Naive thymus-derived CD4-positive, alpha-beta T cell (primary cell): ENCODE data around the gene PLA2G2E. TPM values are rescaled to one million over a fixed set of nuclear protein-coding genes. Genes with fewer than 3 reads are reported as not detected.

Experiments used
- ATAC-seq: fragments of 150-1000 bp; cut with Tn5 transposase; 2 replicates; pipeline ENCODE4 v1.10.0; 2021; ENCODE audit warnings: mild to moderate bottlenecking, moderate library complexity
- CTCF ChIA-PET: fragments of 350-600 bp; sonication (Branson Sonifier 250); formaldehyde crosslinking; loops from one replicate; lab custom pipeline; 2021; ENCODE audit warnings: antibody characterized with exemption; lab: Charles Lee
- POLR2A ChIA-PET: fragments of 350-600 bp; sonication (Branson Sonifier 250); formaldehyde crosslinking; loops from one replicate; lab custom pipeline; 2021; ENCODE audit warnings: antibody characterized with exemption, inconsistent platforms; lab: Charles Lee
- DNase-seq, 9 donors: peaks; one replicate each; pipeline versions ENCODE4 v3.0.0 to v3.0.0-alpha.2; 2020 to 2022; ENCODE audit warnings: mixed read lengths in 1 of 9
- H3K27ac ChIP-seq: one replicate; pipeline ENCODE4 v1.7.0; 2013; ENCODE audit warnings: mild to moderate bottlenecking, low read depth, low read length, moderate library complexity
- H3K27me3 ChIP-seq, 2 donors: one replicate each; pipeline ENCODE4 v1.7.0; 2013; ENCODE audit warnings: low read length in 2 of 2, mild to moderate bottlenecking in 2 of 2, moderate library complexity in 2 of 2; ENCODE audit not compliant: control insufficient read depth in 2 of 2, insufficient read depth in 2 of 2
- H3K36me3 ChIP-seq, 3 experiments: 1 replicate in 2 of 3; 2 replicates in 1 of 3; pipeline ENCODE4 v1.7.0; 2013; ENCODE audit warnings: low read length in 3 of 3, mild to moderate bottlenecking in 3 of 3, moderate library complexity in 1 of 3; ENCODE audit not compliant: insufficient read depth in 3 of 3, control insufficient read depth in 2 of 3
- H3K4me1 ChIP-seq, 2 donors: one replicate each; pipeline ENCODE4 v1.7.0; 2013; ENCODE audit warnings: low read length in 2 of 2, mild to moderate bottlenecking in 2 of 2, moderate library complexity in 1 of 2; ENCODE audit not compliant: control insufficient read depth in 2 of 2, insufficient read depth in 2 of 2
- H3K4me3 ChIP-seq: 2 replicates; pipeline ENCODE4 v1.7.0; 2013; ENCODE audit warnings: mild to moderate bottlenecking, low read length
- H3K9me3 ChIP-seq, 3 experiments: 1 replicate in 2 of 3; 2 replicates in 1 of 3; pipeline ENCODE4 v1.7.0; 2013; ENCODE audit warnings: low read length in 3 of 3; ENCODE audit not compliant: control insufficient read depth in 2 of 3
- H3K27ac Mint-ChIP-seq, 9 donors: one replicate each; pipeline ENCODE4 v1.8.0; 2020 to 2022; ENCODE audit warnings: mixed read lengths in 9 of 9, mild to moderate bottlenecking in 8 of 9, moderate library complexity in 5 of 9, inconsistent platforms in 2 of 9
- H3K27me3 Mint-ChIP-seq, 5 donors: one replicate each; pipeline ENCODE4 v1.8.0; 2021 to 2022; ENCODE audit warnings: mixed read lengths in 5 of 5, mild to moderate bottlenecking in 1 of 5
- H3K36me3 Mint-ChIP-seq, 5 donors: one replicate each; pipeline ENCODE4 v1.8.0; 2020 to 2022; ENCODE audit warnings: mixed read lengths in 5 of 5, mild to moderate bottlenecking in 3 of 5, inconsistent platforms in 1 of 5
- H3K4me1 Mint-ChIP-seq, 7 donors: one replicate each; pipeline ENCODE4 v1.8.0; 2020 to 2022; ENCODE audit warnings: mixed read lengths in 7 of 7, mild to moderate bottlenecking in 3 of 7, inconsistent platforms in 1 of 7
- H3K4me3 Mint-ChIP-seq, 10 donors: one replicate each; pipeline ENCODE4 v1.8.0; 2020 to 2022; ENCODE audit warnings: mild to moderate bottlenecking in 10 of 10, mixed read lengths in 10 of 10, moderate library complexity in 6 of 10, inconsistent platforms in 2 of 10
- H3K9me3 Mint-ChIP-seq, 11 donors: one replicate each; pipeline ENCODE4 v1.8.0; 2020 to 2022; ENCODE audit warnings: mixed read lengths in 11 of 11, mild to moderate bottlenecking in 4 of 11, inconsistent platforms in 1 of 11, moderate library complexity in 1 of 11
- intact Hi-C, 2 donors: fragments of 100-400 bp; cut with micrococcal nuclease; formaldehyde crosslinking; loops; one replicate each; pipeline ENCODE4 v1.15.1; 2023
- polyA plus RNA-seq, 2 donors: library from polyadenylated mRNA; unstranded; fragments of 300-500 nt; fragmentation: Illumina TruSeq; gene quantifications; one replicate each; pipeline ENCODE4 v1.2.3, GENCODE V29; 2021
- total RNA-seq, 6 experiments: library from RNA in 5 of 6; stranded (reverse) in 5 of 6; gene quantifications; 1 replicate in 5 of 6; 2 replicates in 1 of 6; pipeline ENCODE4 v1.2.3 and lab custom pipeline; 2021 to 2026

Gene PLA2G2E
- total and polyA plus RNA-seq, 7 experiments from 2014 or later: not detected

- Histone ChIP-seq H3K36me3 (no peaks in the 10 kb centered on the region), H3K9me3 (peaks cover 0 to 4% (median 0%) of the 10 kb centered on the region in 3 experiments), H3K4me1 (no peaks in the 10 kb centered on the region), H3K4me3 (no peak overlapping the region), H3K27me3 (no peaks in the 10 kb centered on the region), H3K27ac (no peak overlapping the region)
- ChIA-PET POLR2A (no interaction called here), CTCF (no interaction called here)
- Mint-ChIP-seq H3K4me1 (peaks cover 0 to 2% (median 0%) of the 10 kb centered on the region in 7 donors), H3K27me3 (peaks cover 23 to 37% (median 34%) of the 10 kb centered on the region in 5 donors), H3K27ac (no peak overlapping the region), H3K9me3 (peaks cover 0 to 20% (median 4%) of the 10 kb centered on the region in 11 donors), H3K4me3 (no peak overlapping the region), H3K36me3 (no peaks in the 10 kb centered on the region)
- intact Hi-C loops: no loop called here
- ATAC-seq: no peak
- DNase-seq: no peak
Observed at GRCh38 chr1:19960591-19960990, 37.2 kb upstream of the PLA2G2E start.

GRCh38 chr1:19957779-19958178 is 34.4 kb upstream of the PLA2G2E start:
- Histone ChIP-seq H3K27me3 (no peaks in the 10 kb centered on the region), H3K36me3 (no peaks in the 10 kb centered on the region), H3K9me3 (no peaks in the 10 kb centered on the region), H3K4me1 (no peaks in the 10 kb centered on the region), H3K27ac (no peak overlapping the region), H3K4me3 (no peak overlapping the region)
- peaks cover 0 to 15% (median 4%) of the 10 kb centered on the region in 11 donors for H3K9me3 Mint-ChIP-seq
- H3K36me3 Mint-ChIP-seq: no peaks in the 10 kb centered on the region
- no peak for DNase-seq
- H3K27me3 Mint-ChIP-seq: peaks cover 21 to 45% (median 37%) of the 10 kb centered on the region in 5 donors
- no peak for ATAC-seq
- peaks cover 0 to 2% (median 0%) of the 10 kb centered on the region in 7 donors for H3K4me1 Mint-ChIP-seq
- POLR2A ChIA-PET: no interaction called here
- intact Hi-C loops: no loop called here
- no peak overlapping the region for H3K4me3 Mint-ChIP-seq
- no peak overlapping the region for H3K27ac Mint-ChIP-seq
- CTCF ChIA-PET: no interaction called here

GRCh38 chr1:19955534-19956170 is 32.2 kb upstream of the PLA2G2E start:
- Histone ChIP-seq H3K27me3 (no peaks in the 10 kb centered on the region), H3K4me3 (no peak overlapping the region), H3K27ac (no peak overlapping the region), H3K9me3 (no peaks in the 10 kb centered on the region), H3K36me3 (no peaks in the 10 kb centered on the region), H3K4me1 (no peaks in the 10 kb centered on the region)
- ATAC-seq: no peak
- H3K9me3 Mint-ChIP-seq: peaks cover 0 to 10% (median 4%) of the 10 kb centered on the region in 11 donors
- H3K4me1 Mint-ChIP-seq: no peaks in the 10 kb centered on the region
- H3K27ac Mint-ChIP-seq: no peak overlapping the region
- ChIA-PET CTCF (no interaction called here), POLR2A (no interaction called here)
- intact Hi-C loops: no loop called here
- no peak for DNase-seq
- H3K4me3 Mint-ChIP-seq: no peak overlapping the region
- H3K36me3 Mint-ChIP-seq: no peaks in the 10 kb centered on the region
- H3K27me3 Mint-ChIP-seq: peaks cover 22 to 44% (median 36%) of the 10 kb centered on the region in 5 donors

- intact Hi-C loops: no loop called here
- ATAC-seq (no peak), DNase-seq (no peak)
- no peaks in the 10 kb centered on the region for H3K4me1 ChIP-seq
- H3K36me3 ChIP-seq: no peaks in the 10 kb centered on the region
- no peaks in the 10 kb centered on the region for H3K36me3 Mint-ChIP-seq
- H3K4me3 ChIP-seq: no peak overlapping the region
- H3K27me3 ChIP-seq: no peaks in the 10 kb centered on the region
- no peak overlapping the region for H3K27ac ChIP-seq
- POLR2A ChIA-PET: no interaction called here
- H3K4me1 Mint-ChIP-seq: no peaks in the 10 kb centered on the region
- H3K4me3 Mint-ChIP-seq: no peak overlapping the region
- H3K27ac Mint-ChIP-seq: no peak overlapping the region
- peaks cover 21 to 51% (median 36%) of the 10 kb centered on the region in 5 donors for H3K27me3 Mint-ChIP-seq
- no peaks in the 10 kb centered on the region for H3K9me3 ChIP-seq
- peaks cover 0 to 10% (median 4%) of the 10 kb centered on the region in 11 donors for H3K9me3 Mint-ChIP-seq
- CTCF ChIA-PET: no interaction called here
Observed at GRCh38 chr1:19954059-19954458, 30.6 kb upstream of the PLA2G2E start.

DNA sequence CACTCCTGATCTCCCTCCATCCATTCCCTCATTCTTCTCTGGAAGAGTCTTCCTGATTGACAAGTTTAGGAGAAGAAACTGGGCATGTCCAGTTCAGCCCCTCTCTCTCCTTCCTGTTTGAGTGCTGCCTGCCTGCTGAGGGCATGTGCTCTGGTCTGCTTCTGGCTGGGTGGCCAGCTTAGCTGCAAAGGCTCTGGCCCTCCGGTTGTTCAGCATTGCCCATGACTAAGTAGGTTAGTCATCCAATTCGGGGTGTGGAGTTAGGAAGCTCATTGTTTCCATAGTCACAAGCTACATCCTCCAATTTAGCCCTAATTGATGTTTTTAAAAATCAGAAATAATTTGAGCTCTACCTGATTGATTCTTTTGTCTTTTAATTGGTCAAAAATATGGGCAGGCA is 25.6 kb upstream of the PLA2G2E start:
- Mint-ChIP-seq H3K4me3 (no peak overlapping the region), H3K27ac (no peak overlapping the region), H3K36me3 (no peaks in the 10 kb centered on the region), H3K27me3 (peaks cover 14 to 33% (median 25%) of the 10 kb centered on the region in 5 donors), H3K4me1 (no peaks in the 10 kb centered on the region), H3K9me3 (peaks cover 0 to 4% (median 0%) of the 10 kb centered on the region in 11 donors)
- H3K27me3 ChIP-seq: no peaks in the 10 kb centered on the region
- ATAC-seq (no peak), DNase-seq (no peak)
- intact Hi-C loops: no loop called here
- H3K9me3 ChIP-seq: no peaks in the 10 kb centered on the region
- no peak overlapping the region for H3K4me3 ChIP-seq
- H3K27ac ChIP-seq: no peak overlapping the region
- CTCF ChIA-PET: no interaction called here
- H3K36me3 ChIP-seq: no peaks in the 10 kb centered on the region
- POLR2A ChIA-PET: no interaction called here
- no peaks in the 10 kb centered on the region for H3K4me1 ChIP-seq

DNA sequence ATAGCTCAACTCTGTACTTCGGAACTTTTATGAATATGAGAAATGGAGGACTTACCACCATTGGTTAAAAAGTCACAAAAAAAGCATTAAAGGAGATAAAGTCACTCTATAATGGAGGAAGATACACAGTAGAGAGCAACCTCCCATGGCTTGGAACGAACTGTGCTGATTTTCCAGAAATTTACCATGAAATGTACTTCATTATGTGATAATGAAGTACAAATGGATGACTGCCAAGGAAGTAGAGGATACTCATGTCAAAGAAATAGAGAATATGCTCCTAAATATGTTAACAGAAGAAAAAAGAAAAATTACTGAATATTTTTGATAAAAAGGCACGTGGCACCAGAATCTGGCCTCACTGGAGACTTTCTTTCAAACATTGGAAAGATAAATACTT is 23.6 kb upstream of the PLA2G2E start:
- Mint-ChIP-seq H3K4me3 (no peak overlapping the region), H3K27ac (no peak overlapping the region), H3K36me3 (no peaks in the 10 kb centered on the region), H3K9me3 (no peaks in the 10 kb centered on the region), H3K27me3 (peaks cover 0 to 21% (median 14%) of the 10 kb centered on the region in 5 donors), H3K4me1 (no peaks in the 10 kb centered on the region)
- no peaks in the 10 kb centered on the region for H3K36me3 ChIP-seq
- DNase-seq (no peak), ATAC-seq (no peak)
- intact Hi-C loops: no loop called here
- CTCF ChIA-PET: no interaction called here
- POLR2A ChIA-PET: no interaction called here
- no peaks in the 10 kb centered on the region for H3K27me3 ChIP-seq
- no peaks in the 10 kb centered on the region for H3K9me3 ChIP-seq
- H3K27ac ChIP-seq: no peak overlapping the region
- no peaks in the 10 kb centered on the region for H3K4me1 ChIP-seq
- H3K4me3 ChIP-seq: no peak overlapping the region

DNA sequence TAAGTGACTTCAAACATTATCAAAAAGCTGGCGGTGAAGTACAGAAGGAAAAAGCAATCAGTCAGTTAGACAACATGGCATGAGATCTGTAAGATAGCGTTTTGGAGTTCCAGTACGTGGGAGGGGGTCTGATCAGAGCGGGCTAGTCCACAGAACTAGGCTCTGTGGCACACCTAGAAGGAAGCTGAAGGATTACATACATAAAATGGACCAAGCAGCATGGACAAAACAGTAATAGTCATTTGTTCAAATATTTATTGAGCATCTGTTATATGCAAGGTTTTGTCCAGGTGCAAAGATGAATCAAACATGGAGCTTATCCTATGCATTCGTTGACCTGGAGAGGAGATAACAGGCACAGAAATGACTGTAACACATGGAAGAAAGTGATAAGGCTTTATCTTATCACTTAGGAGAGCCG is 22.9 kb upstream of the PLA2G2E start:
- no peak for ATAC-seq
- ChIA-PET POLR2A (no interaction called here), CTCF (no interaction called here)

More for the DNA sequence above, 22.9 kb upstream of the PLA2G2E start:
- H3K27me3 Mint-ChIP-seq: peaks cover 0 to 21% (median 12%) of the 10 kb centered on the region in 5 donors
- no peaks in the 10 kb centered on the region for H3K4me1 Mint-ChIP-seq
- H3K27me3 ChIP-seq: no peaks in the 10 kb centered on the region
- H3K4me3 ChIP-seq: no peak overlapping the region
- H3K9me3 Mint-ChIP-seq: no peaks in the 10 kb centered on the region
- H3K27ac Mint-ChIP-seq: no peak overlapping the region
- no peaks in the 10 kb centered on the region for H3K36me3 Mint-ChIP-seq
- H3K27ac ChIP-seq: no peak overlapping the region
- H3K36me3 ChIP-seq: no peaks in the 10 kb centered on the region
- intact Hi-C loops: no loop called here
- no peaks in the 10 kb centered on the region for H3K4me1 ChIP-seq
- H3K4me3 Mint-ChIP-seq: no peak overlapping the region
- H3K9me3 ChIP-seq: no peaks in the 10 kb centered on the region
- no peak for DNase-seq
